Testis (tissue), 2 donors: ENCODE results near the gene RPS6KL1.

Experiments used
- CTCF ChIP-seq, 3 experiments: fragments of 450-650 bp in 2 of 3; fragments of 200-600 bp in 1 of 3; sonication (generic) in 1 of 3; IDR thresholded peaks; one replicate each; pipeline ENCODE4 v1.5.1; 2016 to 2019; ENCODE audit warnings: antibody characterized with exemption in 3 of 3, mild to moderate bottlenecking in 2 of 3, moderate library complexity in 1 of 3
- POLR2A ChIP-seq: fragments of 450-650 bp; IDR thresholded peaks from one replicate; pipeline ENCODE4 v1.6.1; 2017; ENCODE audit warnings: antibody characterized with exemption, mild to moderate bottlenecking, moderate library complexity

DNA sequence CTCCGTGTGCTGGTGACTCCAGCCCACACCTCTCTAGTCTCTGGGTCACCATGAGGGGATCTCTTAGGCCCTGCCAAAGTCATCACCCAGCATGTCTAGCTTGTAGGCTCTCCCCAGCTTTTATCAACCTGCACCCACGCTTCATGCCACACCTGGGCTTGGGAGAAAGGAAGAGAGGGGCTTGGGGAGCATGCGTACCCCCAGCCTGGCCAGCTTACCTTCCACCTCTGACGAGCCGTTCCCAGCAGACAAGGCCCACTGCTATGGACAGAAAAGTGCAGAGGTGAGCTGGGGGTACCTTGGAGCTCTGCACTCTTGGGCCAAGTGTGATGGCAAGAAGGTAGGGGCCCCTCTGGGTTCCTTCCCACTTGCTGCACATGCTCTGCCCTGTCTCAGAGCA lies 30.6 kb upstream of the RPS6KL1 start:
- TF ChIP-seq POLR2A (no peak), CTCF (IDR thresholded peaks at IDR 0.05) (no peak)
